ENCODE results near the gene NUBPL.
A peak's percentile ranks its signal among the peaks of the same experiment; 100 is the strongest.
"Not testable (repeated sequence)": the region's sequence is repeated elsewhere in the genome, so short reads cannot be mapped to it uniquely, and the experiment has no call there.

The NUBPL gene

GRCh38 chr14:31745741-31746140 is 184.5 kb downstream of the NUBPL start:
- no peaks in the 10 kb centered on the region for H3K79me2 ChIP-seq (ENCODE audit: insufficient read depth, low read length)
- no peak overlapping the region for H3K4me2 ChIP-seq (ENCODE audit: low read depth, low read length, poor library complexity, severe bottlenecking)
- no peak overlapping the region for H3K4me3 ChIP-seq (ENCODE audit: low read length, poor library complexity, severe bottlenecking)
- no peak overlapping the region for H3K9ac ChIP-seq (ENCODE audit: low read depth, low read length, poor library complexity, severe bottlenecking)
- H4K20me1 ChIP-seq (ENCODE audit: insufficient read depth, low read length, poor library complexity, severe bottlenecking) = no peaks in the 10 kb centered on the region
- no peaks in the 10 kb centered on the region for H3K27me3 ChIP-seq (ENCODE audit: insufficient read depth, low read length, poor library complexity, severe bottlenecking)
- no peak overlapping the region for H2AFZ ChIP-seq (ENCODE audit: low read length)
- no peaks in the 10 kb centered on the region for H3F3A ChIP-seq (ENCODE audit: low read depth)
- peaks cover 21% of the 10 kb centered on the region for H3K9me3 ChIP-seq (ENCODE audit: insufficient read depth, low read depth, low read length)
- no peak for TF ChIP-seq EZH2phosphoT487 (IDR thresholded peaks at IDR 0.05; ENCODE audit: borderline replicate concordance)
- TF ChIP-seq CTCF (conservative IDR thresholded peaks at IDR 0.05; ENCODE audit: low read length) = peak; percentile 43
- H3K9me2 ChIP-seq (replicated peaks; ENCODE audit: low read depth, low read length) = no peaks in the 10 kb centered on the region
- no peaks in the 10 kb centered on the region for H3K36me3 ChIP-seq (ENCODE audit: insufficient read depth, low read length)
- no peaks in the 10 kb centered on the region for H3K4me1 ChIP-seq (ENCODE audit: insufficient read depth, low read length, poor library complexity, severe bottlenecking)

GRCh38 chr14:31746326-31746725 is 185.1 kb downstream of the NUBPL start:
- H3K9me2 ChIP-seq (replicated peaks; ENCODE audit: low read depth, low read length) = no peaks in the 10 kb centered on the region
- no peaks in the 10 kb centered on the region for H3F3A ChIP-seq (ENCODE audit: low read depth)
- peaks cover 21% of the 10 kb centered on the region for H3K9me3 ChIP-seq (ENCODE audit: insufficient read depth, low read depth, low read length)
- H4K20me1 ChIP-seq (ENCODE audit: insufficient read depth, low read length, poor library complexity, severe bottlenecking) = no peaks in the 10 kb centered on the region
- no peak overlapping the region for H2AFZ ChIP-seq (ENCODE audit: low read length)
- TF ChIP-seq CTCF (conservative IDR thresholded peaks at IDR 0.05; ENCODE audit: low read length) = no peak
- TF ChIP-seq EZH2phosphoT487 (IDR thresholded peaks at IDR 0.05; ENCODE audit: borderline replicate concordance) = no peak
- H3K36me3 ChIP-seq (ENCODE audit: insufficient read depth, low read length) = no peaks in the 10 kb centered on the region
- H3K9ac ChIP-seq (ENCODE audit: low read depth, low read length, poor library complexity, severe bottlenecking) = no peak overlapping the region
- H3K79me2 ChIP-seq (ENCODE audit: insufficient read depth, low read length) = no peaks in the 10 kb centered on the region
- H3K4me3 ChIP-seq (ENCODE audit: low read length, poor library complexity, severe bottlenecking) = no peak overlapping the region
- H3K4me2 ChIP-seq (ENCODE audit: low read depth, low read length, poor library complexity, severe bottlenecking) = no peak overlapping the region
- no peaks in the 10 kb centered on the region for H3K4me1 ChIP-seq (ENCODE audit: insufficient read depth, low read length, poor library complexity, severe bottlenecking)
- no peaks in the 10 kb centered on the region for H3K27me3 ChIP-seq (ENCODE audit: insufficient read depth, low read length, poor library complexity, severe bottlenecking)

- Histone ChIP-seq H3K79me2 (ENCODE audit: insufficient read depth, low read length) (no peaks in the 10 kb centered on the region), H3K9me3 (ENCODE audit: insufficient read depth, low read depth, low read length) (peaks cover 21% of the 10 kb centered on the region), H3K4me3 (ENCODE audit: low read length, poor library complexity, severe bottlenecking) (no peak overlapping the region), H3K9me2 (replicated peaks; ENCODE audit: low read depth, low read length) (no peaks in the 10 kb centered on the region), H3K9ac (ENCODE audit: low read depth, low read length, poor library complexity, severe bottlenecking) (no peak overlapping the region), H3F3A (ENCODE audit: low read depth) (no peaks in the 10 kb centered on the region), H3K4me1 (ENCODE audit: insufficient read depth, low read length, poor library complexity, severe bottlenecking) (no peaks in the 10 kb centered on the region), H3K36me3 (ENCODE audit: insufficient read depth, low read length) (no peaks in the 10 kb centered on the region), H2AFZ (ENCODE audit: low read length) (no peak overlapping the region), H4K20me1 (ENCODE audit: insufficient read depth, low read length, poor library complexity, severe bottlenecking) (no peaks in the 10 kb centered on the region), H3K27me3 (ENCODE audit: insufficient read depth, low read length, poor library complexity, severe bottlenecking) (no peaks in the 10 kb centered on the region), H3K4me2 (ENCODE audit: low read depth, low read length, poor library complexity, severe bottlenecking) (no peak overlapping the region)
- no peak for TF ChIP-seq EZH2phosphoT487 (IDR thresholded peaks at IDR 0.05; ENCODE audit: borderline replicate concordance)
Measured at GRCh38 chr14:31749275-31749674, 188.1 kb downstream of the NUBPL start.

GRCh38 chr14:31751047-31751446 is 189.8 kb downstream of the NUBPL start:
- H2AFZ ChIP-seq (ENCODE audit: low read length); H3K9me2 ChIP-seq (replicated peaks; ENCODE audit: low read depth, low read length); H4K20me1 ChIP-seq (ENCODE audit: insufficient read depth, low read length, poor library complexity, severe bottlenecking); H3F3A ChIP-seq (ENCODE audit: low read depth); H3K36me3 ChIP-seq (ENCODE audit: insufficient read depth, low read length); H3K4me1 ChIP-seq (ENCODE audit: insufficient read depth, low read length, poor library complexity, severe bottlenecking); H3K27me3 ChIP-seq (ENCODE audit: insufficient read depth, low read length, poor library complexity, severe bottlenecking); H3K9ac ChIP-seq (ENCODE audit: low read depth, low read length, poor library complexity, severe bottlenecking); H3K4me3 ChIP-seq (ENCODE audit: low read length, poor library complexity, severe bottlenecking); H3K4me2 ChIP-seq (ENCODE audit: low read depth, low read length, poor library complexity, severe bottlenecking); H3K79me2 ChIP-seq (ENCODE audit: insufficient read depth, low read length): not testable (repeated sequence)
- H3K9me3 ChIP-seq (ENCODE audit: insufficient read depth, low read depth, low read length) = peaks cover 17% of the 10 kb centered on the region
